H9 (cell line): ENCODE results near the gene ESPNL. TPM values are rescaled to one million over a fixed set of nuclear protein-coding genes. Genes with fewer than 3 reads are reported as not detected.

Experiments
- DNase-seq: peaks from one replicate; pipeline ENCODE4 v3.0.0-alpha.2; 2017
- H2AFZ ChIP-seq: one replicate; pipeline ENCODE4 v1.6.1; 2013; ENCODE audit warnings: mild to moderate bottlenecking, low read length, control low read depth, moderate library complexity
- H2AK5ac ChIP-seq: 2 replicates; pipeline ENCODE4 v1.6.1; 2013; ENCODE audit warnings: low read length, control low read depth, mixed read lengths; ENCODE audit not compliant: insufficient read length
- H2BK120ac ChIP-seq: one replicate; pipeline ENCODE4 v1.6.1; 2013; ENCODE audit warnings: low read depth, mild to moderate bottlenecking, low read length, control low read depth, inconsistent platforms; ENCODE audit not compliant: poor library complexity, severe bottlenecking
- H2BK12ac ChIP-seq: 2 replicates; pipeline ENCODE4 v1.6.1; 2013; ENCODE audit warnings: low read length, control low read depth, mixed read lengths, low read depth; ENCODE audit not compliant: insufficient read length
- H2BK15ac ChIP-seq: 2 replicates; pipeline ENCODE4 v1.6.1; 2013; ENCODE audit warnings: low read depth, low read length, control low read depth
- H2BK20ac ChIP-seq: one replicate; pipeline ENCODE4 v1.6.1; 2013; ENCODE audit warnings: low read depth, mild to moderate bottlenecking, low read length, control low read depth, inconsistent platforms; ENCODE audit not compliant: poor library complexity, severe bottlenecking
- H2BK5ac ChIP-seq: 2 replicates; pipeline ENCODE4 v1.6.1; 2013; ENCODE audit warnings: low read length, control low read depth, mixed read lengths; ENCODE audit not compliant: insufficient read length
- H3K14ac ChIP-seq: 2 replicates; pipeline ENCODE4 v1.6.1; 2013; ENCODE audit warnings: low read length, control low read depth; ENCODE audit not compliant: insufficient read depth
- H3K18ac ChIP-seq: 2 replicates; pipeline ENCODE4 v1.6.1; 2013; ENCODE audit warnings: low read depth, mild to moderate bottlenecking, mixed read lengths, low read length, control low read depth; ENCODE audit not compliant: insufficient read length
- H3K23ac ChIP-seq: 2 replicates; pipeline ENCODE4 v1.6.1; 2013; ENCODE audit warnings: low read length, control low read depth, mixed read lengths, low read depth; ENCODE audit not compliant: insufficient read length
- H3K23me2 ChIP-seq: 2 replicates; pipeline ENCODE4 v1.6.1; 2013; ENCODE audit warnings: low read depth, mild to moderate bottlenecking, mixed read lengths, low read length, control low read depth; ENCODE audit not compliant: insufficient read length, poor library complexity, severe bottlenecking
- H3K27ac ChIP-seq: 2 replicates; pipeline ENCODE4 v1.5.1; 2013; ENCODE audit warnings: low read length, control low read depth, mixed read lengths, low read depth; ENCODE audit not compliant: insufficient read length
- H3K27me3 ChIP-seq: 2 replicates; pipeline ENCODE4 v1.6.1; 2013; ENCODE audit warnings: low read length, control low read depth, inconsistent platforms; ENCODE audit not compliant: insufficient read depth
- H3K4ac ChIP-seq: 2 replicates; pipeline ENCODE4 v1.6.1; 2013; ENCODE audit warnings: low read depth, mild to moderate bottlenecking, control low read depth, inconsistent platforms, low read length, moderate library complexity
- H3K4me1 ChIP-seq: 2 replicates; pipeline ENCODE4 v1.6.1; 2013; ENCODE audit warnings: low read length, control low read depth, inconsistent platforms; ENCODE audit not compliant: insufficient read depth
- H3K4me2 ChIP-seq: 2 replicates; pipeline ENCODE4 v1.6.1; 2013; ENCODE audit warnings: low read length, control low read depth, mixed read lengths; ENCODE audit not compliant: insufficient read length, insufficient read depth
- H3K56ac ChIP-seq: 2 replicates; pipeline ENCODE4 v1.6.1; 2013; ENCODE audit warnings: low read depth, mild to moderate bottlenecking, mixed read lengths, low read length, control low read depth; ENCODE audit not compliant: insufficient read length
- H3K79me1 ChIP-seq: 2 replicates; pipeline ENCODE4 v1.6.1; 2013; ENCODE audit warnings: low read depth, mild to moderate bottlenecking, moderate library complexity, low read length, control low read depth, inconsistent platforms; ENCODE audit not compliant: insufficient read depth, poor library complexity, severe bottlenecking
- H3K79me2 ChIP-seq: 2 replicates; pipeline ENCODE4 v1.6.1; 2013; ENCODE audit warnings: low read length, control low read depth, inconsistent platforms; ENCODE audit not compliant: insufficient read depth
- H3K9ac ChIP-seq: 2 replicates; pipeline ENCODE4 v1.6.1; 2013; ENCODE audit warnings: low read length, control low read depth, mixed read lengths; ENCODE audit not compliant: insufficient read length; ENCODE audit errors: extremely low read depth
- H3K9me3 ChIP-seq: one replicate; pipeline ENCODE4 v1.6.1; 2013; ENCODE audit warnings: low read depth, low read length, inconsistent platforms; ENCODE audit not compliant: control insufficient read depth
- H3T11ph ChIP-seq: one replicate; pipeline ENCODE4 v1.6.1; 2013; ENCODE audit warnings: mild to moderate bottlenecking, low read length, control low read depth, inconsistent platforms
- H4K20me1 ChIP-seq: one replicate; pipeline ENCODE4 v1.6.1; 2013; ENCODE audit not compliant: control insufficient read depth, insufficient read length, insufficient read depth
- H4K5ac ChIP-seq: 2 replicates; pipeline ENCODE4 v1.6.1; 2013; ENCODE audit warnings: low read depth, mild to moderate bottlenecking, mixed read lengths, low read length, control low read depth; ENCODE audit not compliant: insufficient read length
- H4K8ac ChIP-seq: replicated peaks from 2 replicates; pipeline ENCODE4 v1.6.1; 2013; ENCODE audit warnings: low read length, control low read depth, mixed read lengths, low read depth; ENCODE audit not compliant: insufficient read length
- H4K91ac ChIP-seq: 2 replicates; pipeline ENCODE4 v1.6.1; 2013; ENCODE audit warnings: low read depth, mild to moderate bottlenecking, moderate library complexity, mixed read lengths, low read length, control low read depth; ENCODE audit not compliant: insufficient read length
- H3K27ac Mint-ChIP-seq, 3 experiments: 2 replicates in 2 of 3; 3 replicates in 1 of 3; pipeline ENCODE4 v1.8.0; 2020 to 2021; ENCODE audit warnings: mixed read lengths in 3 of 3, mild to moderate bottlenecking in 1 of 3, moderate library complexity in 1 of 3
- H3K27me3 Mint-ChIP-seq: 2 replicates; pipeline ENCODE4 v1.8.0; 2021; ENCODE audit warnings: low read depth, mild to moderate bottlenecking, moderate library complexity, mixed read lengths
- H3K36me3 Mint-ChIP-seq, 3 experiments: 2 replicates in 2 of 3; 3 replicates in 1 of 3; pipeline ENCODE4 v1.8.0; 2020 to 2021; ENCODE audit warnings: low read depth in 3 of 3, mixed read lengths in 3 of 3; ENCODE audit not compliant: insufficient read depth in 1 of 3
- H3K4me1 Mint-ChIP-seq, 2 experiments: 2 replicates each; pipeline ENCODE4 v1.8.0; 2020; ENCODE audit warnings: mixed read lengths in 2 of 2
- H3K4me3 Mint-ChIP-seq, 2 experiments: 2 replicates in 1 of 2; 3 replicates in 1 of 2; pipeline ENCODE4 v1.8.0; 2020 to 2021; ENCODE audit warnings: mild to moderate bottlenecking in 2 of 2, mixed read lengths in 2 of 2, moderate library complexity in 1 of 2
- H3K9me3 Mint-ChIP-seq, 2 experiments: 2 replicates in 1 of 2; 3 replicates in 1 of 2; pipeline ENCODE4 v1.8.0; 2020; ENCODE audit warnings: mild to moderate bottlenecking in 2 of 2, mixed read lengths in 2 of 2, moderate library complexity in 1 of 2
- CTCF ChIP-seq: fragments of 200-600 bp; sonication (generic); conservative IDR thresholded peaks from 3 replicates; pipeline ENCODE4 v1.8.0; 2021; ENCODE audit warnings: antibody characterized with exemption, mild to moderate bottlenecking
- WGBS: extraction: QIAGEN DNeasy Blood & Tissue Kit; methylation state at CpG from one replicate; pipeline ENCODE4 v1.1.7; 2013; ENCODE audit warnings: missing lambda C conversion rate, low lambda C conversion rate, mixed read lengths; ENCODE audit not compliant: insufficient read length; ENCODE audit errors: extremely low coverage; 5-methylcytosine and 5-hydroxymethylcytosine counted together
- total RNA-seq: library from RNA; stranded (reverse); gene quantifications from 2 replicates; pipeline ENCODE4 v1.2.1, GENCODE V29; 2021

The ESPNL gene
- total RNA-seq, 1 experiment from 2014 or later = 0.17 TPM

GRCh38 chr2:238145851-238146250 is 45.7 kb downstream of the ESPNL start:
- no peak for TF ChIP-seq CTCF
- Histone ChIP-seq H2BK120ac (no peak overlapping the region), H3K9me3 (no peaks in the 10 kb centered on the region), H2BK12ac (no peak overlapping the region), H3K23me2 (no peaks in the 10 kb centered on the region), H2BK20ac (no peak overlapping the region), H3K79me1 (no peaks in the 10 kb centered on the region), H3K56ac (no peak overlapping the region), H3K23ac (no peak overlapping the region), H3K27ac (no peak overlapping the region), H3K27me3 (no peaks in the 10 kb centered on the region), H2AFZ (no peak overlapping the region), H3K4me1 (no peaks in the 10 kb centered on the region), H3T11ph (no peak overlapping the region), H3K4ac (no peak overlapping the region), H3K9ac (no peak overlapping the region), H4K20me1 (peaks cover 2% of the 10 kb centered on the region), H4K5ac (no peak overlapping the region), H2BK5ac (no peak overlapping the region), H3K79me2 (no peaks in the 10 kb centered on the region), H4K91ac (no peak overlapping the region), H3K4me2 (no peak overlapping the region), H2BK15ac (no peak overlapping the region), H3K18ac (no peak overlapping the region), H3K14ac (no peak overlapping the region), H2AK5ac (no peak overlapping the region), H4K8ac (no peak overlapping the region)
- no peak for DNase-seq
- Mint-ChIP-seq H3K27me3 (no peaks in the 10 kb centered on the region; the same call in 1 of the 2 replicates), H3K9me3 (no peaks in the 10 kb centered on the region), H3K4me1 (no peaks in the 10 kb centered on the region), H3K4me3 (no peak overlapping the region), H3K27ac (no peak overlapping the region), H3K36me3 (no peaks in the 10 kb centered on the region)
- no CpG with 5 or more reads among the region's 12 CpGs for WGBS
